GM18867 (cell line): ENCODE measurements around the gene FOXN4.

ENCODE experiments used
- ATAC-seq: cut with Tn5 transposase; IDR thresholded peaks from one replicate; pipeline ENCODE4 v1.9.1; 2021; ENCODE audit warnings: mild to moderate bottlenecking, moderate library complexity; ENCODE audit not compliant: unreplicated experiment

FOXN4 gene

DNA sequence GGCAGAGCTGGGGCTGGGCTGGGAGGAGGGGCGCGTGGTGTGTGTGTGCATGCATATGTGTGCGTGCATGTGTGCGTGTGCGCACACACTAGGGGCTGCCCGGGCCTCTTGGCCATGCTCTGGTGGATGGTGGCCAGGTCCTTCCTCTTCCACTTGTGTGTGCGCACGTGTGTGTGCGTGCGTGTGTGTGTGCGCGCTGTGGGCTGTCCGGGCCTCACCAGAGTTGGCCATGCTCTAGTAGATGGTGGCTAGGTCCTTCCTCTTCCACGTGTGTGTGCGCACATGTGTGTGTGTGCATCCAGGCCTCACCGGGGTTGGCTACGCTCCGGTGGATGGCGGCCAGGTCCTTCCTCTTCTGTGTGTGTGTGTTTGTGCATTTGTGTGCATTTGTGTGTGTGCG is 24.7 kb downstream of the FOXN4 start:
- ATAC-seq: no peak

DNA sequence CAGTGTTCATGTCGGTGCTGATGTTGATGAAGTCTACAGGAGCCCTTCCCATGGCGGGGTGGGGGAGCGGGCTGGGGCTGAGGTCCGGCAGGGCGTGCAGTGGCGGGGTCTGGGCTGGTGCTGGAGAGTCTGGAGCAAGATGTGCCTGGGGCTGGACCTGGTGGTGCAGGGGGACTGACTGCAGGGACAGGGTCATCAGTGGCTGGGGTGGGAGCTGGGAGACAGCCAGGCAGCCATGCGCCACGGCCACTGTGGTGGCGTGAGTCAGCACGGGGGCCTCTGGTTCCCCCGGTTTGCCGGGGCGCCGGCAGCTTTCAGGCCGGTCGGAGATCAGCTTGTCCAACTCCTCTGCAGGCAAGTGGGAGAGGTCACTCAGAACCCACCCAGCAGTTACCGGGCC is 27.6 kb downstream of the FOXN4 start:
- ATAC-seq: no peak

DNA sequence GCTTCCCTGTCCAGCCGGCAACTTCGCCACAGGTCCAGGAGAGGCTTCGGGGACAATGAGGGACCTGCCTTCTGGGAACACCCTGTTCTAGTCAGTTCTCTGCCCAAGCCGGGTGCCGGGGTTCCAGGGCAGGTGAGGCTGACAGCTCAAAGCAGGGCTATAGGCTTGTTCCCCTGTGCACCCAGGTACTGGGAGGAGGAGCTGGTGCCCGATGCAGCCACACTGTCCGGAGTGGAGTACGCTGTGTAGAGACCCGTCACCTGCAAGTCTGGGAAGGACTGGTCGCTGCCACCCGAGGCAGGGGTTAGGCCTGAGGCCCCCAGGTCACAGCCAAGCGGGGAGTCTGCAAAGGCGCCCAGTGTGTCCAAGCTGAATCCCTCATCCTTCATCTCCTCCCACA is 29.6 kb downstream of the FOXN4 start:
- no peak for ATAC-seq

DNA sequence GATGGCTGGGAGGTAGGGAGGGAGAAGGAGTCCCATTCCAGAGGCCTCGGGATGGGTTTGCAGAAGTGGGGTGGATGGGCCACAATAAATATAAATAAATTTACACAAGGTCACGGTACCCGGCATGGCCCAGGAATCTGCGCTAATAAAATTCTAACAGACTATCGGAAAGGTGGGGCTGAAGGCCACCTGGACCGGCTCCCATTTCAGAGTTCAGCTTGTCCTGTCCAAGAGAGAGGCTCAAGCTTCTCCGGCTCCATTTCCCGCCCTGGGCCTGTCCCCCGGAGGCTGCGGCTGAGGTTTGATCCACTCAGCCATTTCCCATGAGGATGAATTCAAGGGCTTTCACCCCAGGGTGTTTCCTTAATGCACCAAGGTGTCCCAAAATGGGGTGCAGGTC is 30.2 kb downstream of the FOXN4 start:
- ATAC-seq: no peak

DNA sequence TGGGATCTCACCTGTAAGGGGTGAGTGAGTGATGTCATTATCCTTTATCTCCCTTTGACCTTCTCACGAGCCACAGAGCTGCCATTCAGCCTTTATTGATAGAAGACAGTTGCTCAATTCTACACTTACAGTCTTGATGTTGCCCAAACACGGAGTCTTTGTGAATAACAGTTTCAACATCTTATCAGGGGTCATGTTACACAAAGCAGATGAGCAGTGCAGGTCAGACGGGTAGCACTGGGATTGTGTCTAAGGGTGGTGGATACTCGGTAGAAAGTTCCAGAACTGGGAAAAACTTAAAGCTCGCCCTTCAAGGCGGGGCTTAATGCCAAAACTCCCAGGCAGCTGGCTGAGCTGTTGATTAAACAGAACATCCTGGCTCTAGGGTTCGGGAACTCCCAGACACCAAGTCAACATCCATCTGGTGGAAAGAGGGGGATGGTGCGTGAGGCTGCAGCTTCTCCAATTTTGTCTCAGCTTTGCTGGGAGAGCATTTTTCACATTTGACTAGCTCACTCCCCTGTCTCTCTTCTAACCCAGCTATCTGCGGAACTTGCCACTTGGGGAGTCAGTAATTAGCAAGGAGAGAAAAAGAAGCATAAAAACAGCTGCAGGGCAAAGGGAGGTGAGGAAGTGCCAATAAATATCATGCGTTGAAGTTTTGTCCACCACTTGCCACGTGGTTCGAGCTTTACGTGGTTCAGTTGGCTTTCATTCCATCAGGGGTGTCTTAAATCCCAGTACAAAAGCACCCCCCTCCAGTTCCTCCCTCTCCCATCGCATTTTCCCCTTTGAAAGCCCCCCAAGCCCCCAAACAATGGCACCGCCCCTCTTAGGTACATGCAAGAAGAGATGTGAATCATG is 31.0 kb downstream of the FOXN4 start:
- ATAC-seq: no peak

DNA sequence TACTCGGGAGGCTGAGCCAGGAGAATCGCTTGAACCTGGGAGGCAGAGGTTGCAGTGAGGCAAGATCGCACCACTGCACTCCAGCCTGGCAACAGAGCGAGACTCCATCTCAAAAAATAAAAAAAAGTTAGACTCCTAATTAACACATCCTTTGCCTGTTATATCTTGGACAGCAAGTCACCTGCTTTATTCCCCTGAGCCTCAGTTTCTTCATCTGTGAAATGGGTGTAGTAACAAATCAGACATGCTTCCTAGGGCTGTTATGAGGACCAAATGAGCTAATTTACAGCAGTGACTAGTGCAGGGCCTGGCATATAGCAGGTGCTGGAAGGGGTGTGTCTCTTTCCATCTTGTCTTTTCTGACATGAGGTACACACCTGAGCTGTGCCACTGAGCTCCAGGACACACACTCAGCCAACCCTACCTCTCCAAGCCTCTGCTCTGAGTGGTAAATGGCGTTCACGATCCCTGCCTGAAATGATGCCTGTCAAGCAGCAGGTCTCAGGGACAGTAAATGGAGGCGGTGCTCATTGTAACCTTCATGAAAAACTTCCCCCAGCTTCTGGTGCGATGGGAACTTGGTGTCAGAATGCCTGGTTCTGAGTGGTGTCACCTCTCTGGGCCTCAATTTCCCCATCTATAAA is 31.7 kb downstream of the FOXN4 start:
- no peak for ATAC-seq

DNA sequence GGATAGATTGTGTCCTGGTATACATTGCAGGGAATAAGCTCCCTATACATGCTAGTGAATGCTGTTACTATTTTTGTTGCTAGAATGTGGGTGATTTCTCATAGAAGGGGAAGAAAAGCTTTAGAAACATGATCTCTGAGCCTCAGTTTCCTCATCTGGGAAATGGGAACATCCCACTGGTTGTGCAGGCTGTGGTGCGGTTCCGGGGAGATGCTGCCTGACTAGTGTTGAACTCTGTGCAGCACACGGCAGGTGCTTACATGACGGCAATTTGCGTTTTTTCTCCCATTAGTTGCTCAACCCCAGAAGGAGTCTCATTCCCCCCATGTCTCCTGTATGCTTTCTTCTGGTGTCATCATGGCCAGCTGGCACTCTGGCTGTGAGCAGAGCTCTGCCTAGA is 32.9 kb downstream of the FOXN4 start:
- ATAC-seq: no peak

DNA sequence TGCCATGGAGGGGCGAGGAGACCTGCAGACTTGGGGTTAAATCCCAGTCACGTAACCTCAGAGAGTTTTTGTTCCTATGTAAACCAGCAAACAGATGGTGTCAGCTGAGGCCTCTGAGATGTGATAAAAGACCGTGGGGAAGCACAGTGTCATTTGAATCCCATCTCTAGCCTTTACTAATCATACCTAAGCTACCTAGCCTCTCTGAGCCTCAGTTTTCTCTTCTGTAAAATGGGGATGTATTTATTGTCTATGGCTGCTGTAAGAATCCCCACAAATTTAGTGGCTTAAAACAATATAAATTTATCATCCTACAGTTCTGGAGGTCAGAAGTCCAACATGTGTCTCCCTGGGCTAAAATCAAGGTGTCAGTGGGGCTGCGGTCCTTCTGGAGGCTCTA is 33.9 kb downstream of the FOXN4 start:
- ATAC-seq: no peak

DNA sequence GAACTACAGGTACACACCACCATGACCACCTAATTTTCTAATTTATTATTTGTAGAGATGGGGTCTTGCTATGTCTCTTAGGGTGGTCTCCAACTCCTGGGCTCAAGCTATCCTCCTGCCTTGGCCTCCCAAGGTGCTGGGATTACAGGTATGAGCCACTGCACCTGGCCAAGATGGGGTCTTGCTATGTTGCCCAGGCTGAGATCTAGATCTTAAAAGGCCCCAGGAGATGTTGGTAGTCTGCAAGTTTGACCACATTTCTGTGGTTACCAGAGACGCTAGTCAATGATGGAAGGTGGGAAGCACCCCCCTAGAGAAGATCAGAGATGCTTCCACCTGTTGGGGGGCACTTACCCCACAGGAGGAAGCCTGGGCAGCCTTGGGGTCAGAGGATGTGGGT is 34.7 kb downstream of the FOXN4 start:
- no peak for ATAC-seq

DNA sequence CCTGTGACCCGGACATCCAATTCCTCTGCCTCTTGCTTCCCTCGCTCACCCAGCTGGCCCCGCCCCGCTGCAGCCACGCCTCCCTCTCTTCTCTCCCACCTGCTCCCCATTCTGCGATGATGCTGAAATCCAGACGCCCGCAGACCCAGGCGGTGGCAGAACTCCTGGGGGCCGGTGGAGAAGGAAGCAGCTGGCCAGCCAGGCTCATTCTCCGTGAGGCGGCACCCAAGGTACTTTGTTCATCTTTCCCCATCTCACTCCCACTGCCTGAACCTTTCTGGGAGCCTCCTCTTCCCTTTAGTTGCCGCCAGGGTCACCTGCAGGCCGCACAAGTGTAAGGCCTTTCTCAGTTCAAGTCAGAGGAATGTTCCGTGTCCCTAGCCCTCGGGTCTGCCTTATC is 35.7 kb downstream of the FOXN4 start:
- ATAC-seq: no peak

DNA sequence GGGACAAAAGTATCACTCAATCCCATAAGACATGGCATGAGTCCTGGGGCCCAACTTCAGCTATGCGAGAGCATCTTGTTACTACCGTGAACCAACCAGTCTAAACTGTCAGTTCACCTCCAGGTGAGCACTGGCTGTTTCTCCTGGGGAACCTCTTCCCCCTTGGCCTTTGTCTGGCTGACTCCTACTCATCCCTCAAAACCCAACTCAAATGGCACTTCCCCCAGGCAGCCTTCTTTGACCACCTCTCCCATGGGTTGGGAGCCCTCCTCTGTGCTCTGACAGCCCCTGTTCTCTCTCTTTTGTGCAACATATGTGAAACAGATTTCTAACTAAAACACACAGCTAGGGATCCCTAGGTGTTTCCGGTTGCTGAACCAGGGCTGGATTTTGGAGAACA is 37.7 kb downstream of the FOXN4 start:
- ATAC-seq: no peak

DNA sequence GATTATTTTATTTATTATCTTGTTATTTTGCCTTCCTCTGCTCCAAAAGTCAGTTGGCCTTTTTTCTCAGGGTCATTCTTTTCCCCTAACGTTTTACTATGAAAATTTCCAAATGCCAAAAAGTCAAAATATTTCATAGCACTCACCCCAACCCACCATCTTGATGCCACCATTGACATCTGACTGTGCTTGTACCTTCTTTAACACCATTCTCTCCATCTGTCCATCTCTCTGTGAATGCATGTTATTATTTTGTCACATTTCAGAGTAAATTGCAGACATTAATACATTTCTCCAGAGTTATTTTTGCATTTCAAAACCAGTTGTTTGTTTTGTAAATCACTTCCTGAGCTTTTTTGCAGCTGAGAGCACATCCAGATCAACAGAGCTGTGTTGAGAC is 38.6 kb downstream of the FOXN4 start:
- no peak for ATAC-seq

DNA sequence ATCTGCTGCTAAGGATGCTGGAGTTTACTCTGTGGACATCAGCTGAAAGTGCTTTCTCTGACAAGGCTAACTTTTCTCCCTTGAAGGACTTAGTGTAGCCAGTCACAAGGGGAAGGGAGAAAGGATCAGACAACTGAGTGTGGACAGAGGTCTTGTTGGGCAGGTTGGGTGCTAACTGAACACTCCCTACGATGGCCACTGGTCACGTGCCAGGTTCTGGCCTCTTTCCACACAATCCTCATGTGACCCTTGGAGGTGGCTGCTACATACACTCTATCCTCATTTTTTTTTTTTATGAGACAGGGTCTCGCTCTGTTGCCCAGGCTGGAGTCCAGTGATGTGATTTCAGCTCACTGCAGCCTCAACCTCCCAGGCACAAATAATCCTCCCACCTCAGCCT is 39.7 kb downstream of the FOXN4 start:
- no peak for ATAC-seq

DNA sequence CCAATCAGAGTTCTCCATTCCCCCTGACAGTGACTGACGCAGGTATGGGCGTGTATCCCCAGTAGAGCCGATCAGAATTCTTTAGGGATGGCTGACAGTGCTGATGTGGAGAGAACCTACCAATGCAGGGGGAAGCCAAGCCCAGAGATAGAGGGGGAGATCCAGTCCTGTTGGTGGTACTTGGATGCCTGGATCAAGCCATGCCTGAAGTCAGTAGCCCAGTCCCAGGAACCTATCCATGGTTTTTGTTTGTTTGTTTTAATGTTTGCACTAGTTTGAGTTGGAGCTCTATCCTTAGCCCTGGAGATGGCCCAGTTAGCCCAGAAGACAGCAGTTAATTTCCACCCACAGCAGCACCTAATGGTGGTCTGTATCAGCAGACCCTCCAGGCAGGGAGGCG is 40.2 kb downstream of the FOXN4 start:
- no peak for ATAC-seq

DNA sequence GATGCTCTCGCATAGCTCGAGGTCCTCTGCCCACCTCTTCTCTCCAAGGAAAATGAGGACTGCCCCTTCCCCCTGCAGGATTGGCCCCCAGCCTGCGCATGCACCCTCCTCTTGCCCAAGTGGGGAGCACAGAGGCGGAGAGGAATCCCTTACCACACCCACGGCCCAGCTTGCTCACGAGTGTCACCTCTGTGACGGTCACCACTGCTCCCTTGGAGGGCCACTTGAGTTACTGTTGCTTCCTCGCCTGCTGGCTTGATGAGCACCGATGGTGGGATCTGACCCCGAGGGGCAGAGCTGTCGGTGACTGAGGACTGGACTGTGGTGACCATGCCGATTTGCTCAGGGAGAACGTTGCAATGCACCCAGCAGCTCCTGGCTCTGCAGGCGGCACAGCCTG is 41.7 kb downstream of the FOXN4 start:
- no peak for ATAC-seq

DNA sequence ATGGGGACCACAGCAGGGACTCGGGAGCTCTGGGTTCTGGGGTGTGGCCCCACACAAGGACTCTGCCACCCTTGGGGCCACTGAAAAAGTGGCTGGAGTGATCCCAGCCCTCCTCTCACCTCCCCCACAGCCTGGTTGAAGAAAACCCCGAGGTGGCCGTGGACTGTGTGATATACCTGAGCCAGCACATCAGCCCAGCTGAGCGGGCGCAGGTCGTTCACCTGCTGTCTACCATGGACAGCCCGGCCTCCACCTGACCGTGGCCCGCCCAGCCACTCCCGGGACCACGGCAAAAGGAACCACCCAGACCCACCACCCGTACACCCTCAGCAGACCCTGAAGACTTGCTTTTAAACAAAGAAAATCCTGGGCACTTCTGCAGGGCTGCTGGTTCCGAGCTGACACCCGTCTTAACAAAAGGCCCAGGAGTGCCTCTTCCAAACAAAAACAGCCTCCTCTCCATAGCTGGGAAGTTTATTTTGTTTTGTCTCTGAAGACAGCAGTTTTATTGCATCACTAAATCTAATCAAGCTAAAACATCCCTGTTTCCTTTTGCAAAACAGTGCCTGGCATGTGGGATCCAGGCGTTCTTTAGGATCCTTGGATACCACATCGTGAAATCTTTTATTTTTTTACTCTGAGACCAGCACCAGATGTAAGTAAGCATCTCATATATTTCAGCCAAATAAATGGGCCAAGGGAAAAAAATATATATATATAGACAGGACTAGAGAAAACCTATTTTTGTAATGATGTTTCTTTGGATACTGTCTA is 42.8 kb downstream of the FOXN4 start:
- no peak for ATAC-seq

DNA sequence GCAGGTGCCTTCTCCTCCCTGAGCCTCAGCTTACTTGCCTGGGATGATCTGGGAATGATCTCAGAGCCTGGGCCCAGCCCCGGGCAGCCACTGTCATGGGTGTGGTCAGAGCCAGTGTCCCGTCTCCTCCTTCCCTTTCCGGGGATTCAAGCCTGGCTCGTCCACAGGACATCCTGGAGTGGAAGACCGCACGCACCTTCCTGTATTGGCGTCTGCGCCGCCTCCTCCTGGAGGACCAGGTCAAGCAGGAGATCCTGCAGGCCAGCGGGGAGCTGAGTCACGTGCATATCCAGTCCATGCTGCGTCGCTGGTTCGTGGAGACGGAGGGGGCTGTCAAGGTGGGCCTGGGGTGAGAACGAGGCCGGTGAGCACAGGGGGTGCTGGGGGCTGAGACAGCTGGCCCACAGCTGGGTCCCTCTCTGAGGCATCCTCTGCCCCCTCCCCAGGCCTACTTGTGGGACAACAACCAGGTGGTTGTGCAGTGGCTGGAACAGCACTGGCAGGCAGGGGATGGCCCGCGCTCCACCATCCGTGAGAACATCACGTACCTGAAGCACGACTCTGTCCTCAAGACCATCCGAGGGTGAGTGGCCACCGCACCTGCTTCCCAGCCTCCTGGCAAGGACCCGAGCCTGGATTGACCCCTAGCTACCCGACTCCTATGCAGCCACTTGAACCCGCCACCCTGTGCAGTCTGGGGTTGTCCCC is 44.0 kb downstream of the FOXN4 start:
- no peak for ATAC-seq

DNA sequence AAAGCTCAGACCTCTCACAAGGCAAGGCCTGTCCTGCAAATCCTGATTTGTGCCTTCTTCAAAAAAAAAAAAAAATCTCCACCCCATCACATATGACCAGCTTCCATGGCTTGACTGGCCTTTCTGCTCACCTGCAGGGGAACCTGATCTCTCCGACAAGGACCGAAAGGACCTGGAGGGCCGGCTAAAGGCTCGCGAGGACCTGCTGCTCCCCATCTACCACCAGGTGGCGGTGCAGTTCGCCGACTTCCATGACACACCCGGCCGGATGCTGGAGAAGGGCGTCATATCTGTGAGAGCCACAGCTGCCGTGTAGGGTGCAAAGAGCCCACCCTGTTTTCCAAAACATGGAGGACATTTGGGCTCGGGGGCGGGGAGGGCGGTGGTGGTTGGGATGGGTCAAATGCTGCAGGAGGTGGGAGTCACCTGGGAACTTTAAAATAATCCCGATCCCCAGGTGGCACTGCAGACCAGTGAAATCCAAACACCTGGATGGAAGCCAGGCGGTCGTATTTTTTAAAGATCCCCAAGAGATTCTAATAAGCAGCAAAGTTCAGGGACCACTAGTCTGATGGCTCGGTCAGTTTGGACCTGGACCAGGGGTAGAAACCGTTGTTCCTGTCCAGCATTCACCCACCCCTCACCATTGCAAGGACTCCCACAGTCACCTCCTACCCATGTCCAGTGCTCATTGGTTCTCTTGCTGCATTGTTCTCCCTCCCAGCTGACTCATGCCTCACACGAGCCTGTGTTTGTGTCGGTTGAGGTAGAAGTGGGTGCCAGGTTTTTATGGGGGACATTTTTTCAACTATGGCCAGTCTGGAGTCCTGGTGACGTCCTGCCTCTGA is 44.8 kb downstream of the FOXN4 start:
- peak; percentile 64 for ATAC-seq

DNA sequence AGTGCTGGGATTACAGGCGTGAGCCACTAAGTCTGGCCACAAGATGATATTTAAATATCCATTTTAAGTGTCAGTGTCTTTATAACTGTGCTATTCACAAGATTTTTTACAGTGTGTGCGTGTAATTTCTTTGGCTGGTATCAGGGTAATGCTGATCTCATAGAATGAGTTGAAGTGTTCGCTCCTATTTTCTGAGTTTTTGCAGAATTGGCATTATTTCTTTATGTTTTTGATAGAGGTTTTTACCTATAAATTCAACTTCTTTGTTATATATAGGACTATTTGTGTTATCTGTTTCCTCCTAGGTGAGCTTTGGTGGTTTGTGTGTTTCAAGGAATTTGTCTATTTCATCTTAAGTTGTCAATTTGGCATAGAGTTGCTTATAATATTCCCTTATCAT is 45.6 kb downstream of the FOXN4 start:
- ATAC-seq: no peak

DNA sequence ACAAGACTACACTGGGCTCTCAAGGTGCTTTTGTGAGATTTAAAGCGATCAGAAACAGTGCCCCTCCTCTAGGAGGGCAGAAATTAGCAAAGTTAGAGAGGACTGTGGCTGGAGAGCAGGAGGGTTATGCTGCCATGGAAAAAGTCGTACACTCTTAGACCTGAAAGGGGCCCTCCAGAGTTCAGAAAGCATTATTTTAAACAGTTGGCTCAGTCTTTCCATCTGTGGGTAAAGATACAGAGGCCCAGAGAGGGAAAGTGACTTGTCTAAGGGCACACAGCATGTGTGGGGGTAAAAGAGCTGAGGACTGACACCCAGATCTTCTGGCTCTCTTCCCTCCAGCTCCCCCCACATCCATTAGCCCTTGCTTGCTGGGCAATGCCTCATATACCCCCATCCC is 47.1 kb downstream of the FOXN4 start:
- no peak for ATAC-seq
